ENCODE data around the gene PARM1.

Gene PARM1

GRCh38 chr4:75054078-75054477 lies 121.2 kb downstream of the PARM1 start:
- POLR2A ChIA-PET: no interaction called here
- TF ChIP-seq CTCF (IDR thresholded peaks at IDR 0.05; ENCODE audit: control extremely low read depth, extremely low read depth, low read depth, missing control alignments): no peak
- no peak for DNase-seq (ENCODE audit: extremely low spot score)
- CTCF ChIA-PET: interaction anchor here (0.9 to 1.5 kb wide), 2 partner anchors 9 to 49 kb away, joined by 3 to 4 read pairs; no protein-coding TSS in a partner anchor

GRCh38 chr4:75056277-75056676 lies 123.4 kb downstream of the PARM1 start:
- CTCF ChIA-PET: no interaction called here
- no peak for TF ChIP-seq CTCF (IDR thresholded peaks at IDR 0.05; ENCODE audit: control extremely low read depth, extremely low read depth, low read depth, missing control alignments)
- POLR2A ChIA-PET: no interaction called here
- no peak for DNase-seq (ENCODE audit: extremely low spot score)

GRCh38 chr4:75057369-75057768 lies 124.5 kb downstream of the PARM1 start:
- no peak for DNase-seq (ENCODE audit: extremely low spot score)
- TF ChIP-seq CTCF (IDR thresholded peaks at IDR 0.05; ENCODE audit: control extremely low read depth, extremely low read depth, low read depth, missing control alignments): no peak
- ChIA-PET POLR2A (no interaction called here), CTCF (no interaction called here)

GRCh38 chr4:75058486-75058885 lies 125.6 kb downstream of the PARM1 start:
- TF ChIP-seq CTCF (IDR thresholded peaks at IDR 0.05; ENCODE audit: control extremely low read depth, extremely low read depth, low read depth, missing control alignments): no peak
- ChIA-PET POLR2A (no interaction called here), CTCF (no interaction called here)
- DNase-seq (ENCODE audit: extremely low spot score): no peak

- ChIA-PET POLR2A (no interaction called here), CTCF (no interaction called here)
- no peak for TF ChIP-seq CTCF (IDR thresholded peaks at IDR 0.05; ENCODE audit: control extremely low read depth, extremely low read depth, low read depth, missing control alignments)
- DNase-seq (ENCODE audit: extremely low spot score): no peak
Observed at GRCh38 chr4:75063433-75063832, 130.5 kb downstream of the PARM1 start.

GRCh38 chr4:75065909-75066308 lies 133.0 kb downstream of the PARM1 start:
- TF ChIP-seq CTCF (IDR thresholded peaks at IDR 0.05; ENCODE audit: control extremely low read depth, extremely low read depth, low read depth, missing control alignments): no peak
- ChIA-PET POLR2A (no interaction called here), CTCF (interaction anchor here (1.0 to 1.2 kb wide), 2 partner anchors 13 to 190 kb away, joined by 3 to 4 read pairs; no protein-coding TSS in a partner anchor)
- DNase-seq (ENCODE audit: extremely low spot score): no peak
